MCF 10A (cell line): ENCODE measurements around the gene GP1BB. TPM values are rescaled to one million over a fixed set of nuclear protein-coding genes. Genes with fewer than 3 reads are reported as not detected.

ENCODE experiments used
- BruUV-seq: library from RNA; stranded (reverse); fragments of 400-500 nt; replicated peaks from 2 replicates; lab custom pipeline; 2021; lab: Mats Ljungman, UMichigan
- CTCF ChIA-PET: fragments of 300-600 bp; sonication (Branson Sonifier 250); formaldehyde crosslinking; extraction: SDS; loops from one replicate; lab custom pipeline; 2021; ENCODE audit warnings: antibody characterized with exemption, inconsistent platforms; lab: Yijun Ruan, JAX
- POLR2A ChIA-PET: fragments of 300-600, 350-650 bp; sonication (Branson Sonifier 250); formaldehyde crosslinking; extraction: SDS; loops from one replicate; lab custom pipeline; 2020; ENCODE audit warnings: antibody characterized with exemption, inconsistent platforms; lab: Yijun Ruan, JAX
- DNase-seq: peaks from one replicate; pipeline ENCODE4 v3.0.0-alpha.2; 2018; ENCODE audit not compliant: unreplicated experiment
- H3K27ac Mint-ChIP-seq: one replicate; pipeline ENCODE4 v1.8.0; 2022; ENCODE audit warnings: mild to moderate bottlenecking, low read depth, mixed read lengths; ENCODE audit not compliant: unreplicated experiment
- H3K27me3 Mint-ChIP-seq: one replicate; pipeline ENCODE4 v1.8.0; 2022; ENCODE audit warnings: mixed read lengths; ENCODE audit not compliant: insufficient read depth, unreplicated experiment
- H3K36me3 Mint-ChIP-seq: one replicate; pipeline ENCODE4 v1.8.0; 2022; ENCODE audit warnings: mild to moderate bottlenecking, moderate library complexity, mixed read lengths; ENCODE audit not compliant: insufficient read depth, unreplicated experiment
- H3K4me1 Mint-ChIP-seq: one replicate; pipeline ENCODE4 v1.8.0; 2022; ENCODE audit warnings: mixed read lengths; ENCODE audit not compliant: insufficient read depth, unreplicated experiment
- H3K4me3 Mint-ChIP-seq: one replicate; pipeline ENCODE4 v1.8.0; 2022; ENCODE audit warnings: mild to moderate bottlenecking, moderate library complexity, mixed read lengths; ENCODE audit not compliant: unreplicated experiment
- H3K9me3 Mint-ChIP-seq: one replicate; pipeline ENCODE4 v1.8.0; 2022; ENCODE audit warnings: mixed read lengths; ENCODE audit not compliant: unreplicated experiment
- CTCF ChIP-seq: fragments of 200-600 bp; IDR thresholded peaks from one replicate; pipeline ENCODE4 v1.8.0; 2022; ENCODE audit warnings: antibody characterized with exemption, mild to moderate bottlenecking; ENCODE audit not compliant: unreplicated experiment
- intact Hi-C: fragments of 100-400 bp; cut with micrococcal nuclease; formaldehyde crosslinking; loops from 2 replicates; pipeline ENCODE4 v1.14.1; 2022
- total RNA-seq: library from RNA; stranded (reverse); gene quantifications from 2 replicates; pipeline ENCODE4 v1.2.3, GENCODE V29; 2022

Gene GP1BB
- total RNA-seq, 1 experiment from 2014 or later: 0.37 TPM

- no TSS peak for BruUV-seq
- H3K36me3 Mint-ChIP-seq: no peaks in the 10 kb centered on the region
- no peak overlapping the region for H3K4me3 Mint-ChIP-seq
- H3K27ac Mint-ChIP-seq: no peak overlapping the region
- POLR2A ChIA-PET: no interaction called here
- TF ChIP-seq CTCF: no peak
- no peaks in the 10 kb centered on the region for H3K9me3 Mint-ChIP-seq
- intact Hi-C loops: no loop called here
- H3K4me1 Mint-ChIP-seq: no peaks in the 10 kb centered on the region
- no peak for DNase-seq
- no peaks in the 10 kb centered on the region for H3K27me3 Mint-ChIP-seq
- CTCF ChIA-PET: interaction anchor here (0.7 to 1.6 kb wide), 2 partner anchors 26 to 184 kb away, joined by 4 to 6 read pairs; no protein-coding TSS in a partner anchor
Observed at GRCh38 chr22:19705181-19705934, 18.0 kb upstream of the GP1BB start.

GRCh38 chr22:19706661-19707151, 16.6 kb upstream of the GP1BB start:
- Mint-ChIP-seq H3K27me3 (no peaks in the 10 kb centered on the region), H3K4me1 (no peaks in the 10 kb centered on the region), H3K27ac (no peak overlapping the region), H3K36me3 (no peaks in the 10 kb centered on the region), H3K9me3 (no peaks in the 10 kb centered on the region), H3K4me3 (no peak overlapping the region)
- ChIA-PET CTCF (interaction anchor here (1.6 kb wide), 1 partner anchor 27 kb away, joined by 6 read pairs; no protein-coding TSS in a partner anchor), POLR2A (no interaction called here)
- no peak for TF ChIP-seq CTCF
- no peak for DNase-seq
- intact Hi-C loops: no loop called here
- BruUV-seq: no TSS peak

- POLR2A ChIA-PET: no interaction called here
- H3K27me3 Mint-ChIP-seq: no peaks in the 10 kb centered on the region
- BruUV-seq: no TSS peak
- no peak for TF ChIP-seq CTCF
- no peaks in the 10 kb centered on the region for H3K9me3 Mint-ChIP-seq
- intact Hi-C loops: no loop called here
- no peaks in the 10 kb centered on the region for H3K36me3 Mint-ChIP-seq
- no peak overlapping the region for H3K4me3 Mint-ChIP-seq
- no peak for DNase-seq
- no peaks in the 10 kb centered on the region for H3K4me1 Mint-ChIP-seq
- CTCF ChIA-PET: interaction anchor here (1.2 kb wide), 1 partner anchor 28 kb away, joined by 3 read pairs; no protein-coding TSS in a partner anchor
- H3K27ac Mint-ChIP-seq: no peak overlapping the region
Observed at GRCh38 chr22:19707347-19708290, 15.7 kb upstream of the GP1BB start.
